Immature natural killer cell (primary cell): ENCODE data around the gene B3GALT4. TPM values are rescaled to one million over a fixed set of nuclear protein-coding genes. Genes with fewer than 3 reads are reported as not detected.

ENCODE experiments used
- DNase-seq, 3 donors: peaks; one replicate each; pipeline ENCODE4 v3.0.0; 2022; ENCODE audit warnings: mixed read lengths in 1 of 3
- H3K27ac Mint-ChIP-seq, 6 donors: one replicate each; pipeline ENCODE4 v1.8.0; 2020; ENCODE audit warnings: mixed read lengths in 6 of 6, mild to moderate bottlenecking in 5 of 6, inconsistent platforms in 4 of 6, moderate library complexity in 3 of 6
- H3K27me3 Mint-ChIP-seq, 3 donors: one replicate each; pipeline ENCODE4 v1.8.0; 2020 to 2021; ENCODE audit warnings: low read depth in 3 of 3, mild to moderate bottlenecking in 3 of 3, mixed read lengths in 3 of 3, moderate library complexity in 3 of 3, inconsistent platforms in 1 of 3
- H3K36me3 Mint-ChIP-seq, 3 donors: one replicate each; pipeline ENCODE4 v1.8.0; 2020; ENCODE audit warnings: mixed read lengths in 3 of 3, inconsistent platforms in 2 of 3, mild to moderate bottlenecking in 2 of 3
- H3K4me1 Mint-ChIP-seq, 2 donors: one replicate each; pipeline ENCODE4 v1.8.0; 2020; ENCODE audit warnings: inconsistent platforms in 2 of 2, mild to moderate bottlenecking in 2 of 2, mixed read lengths in 2 of 2, moderate library complexity in 1 of 2
- H3K4me3 Mint-ChIP-seq, 5 donors: one replicate each; pipeline ENCODE4 v1.8.0; 2020; ENCODE audit warnings: mild to moderate bottlenecking in 5 of 5, mixed read lengths in 5 of 5, inconsistent platforms in 3 of 5, moderate library complexity in 3 of 5
- H3K9me3 Mint-ChIP-seq, 6 donors: one replicate each; pipeline ENCODE4 v1.8.0; 2020; ENCODE audit warnings: mild to moderate bottlenecking in 6 of 6, mixed read lengths in 6 of 6, inconsistent platforms in 4 of 6, moderate library complexity in 3 of 6
- polyA plus RNA-seq, 3 donors: library from polyadenylated mRNA; unstranded; fragments of 300-500 nt; fragmentation: Illumina TruSeq; gene quantifications; one replicate each; pipeline ENCODE4 v1.2.3, GENCODE V29; 2021

The B3GALT4 gene
- 10 to 100 TPM; 38.6 to 55.0 (median 44.1) TPM for polyA plus RNA-seq

- H3K9me3 Mint-ChIP-seq = no peaks in the 10 kb centered on the region
- peaks cover 12 to 31% (median 16%) of the 10 kb centered on the region in 3 donors for H3K36me3 Mint-ChIP-seq
- DNase-seq = peak; percentile 78 to 80 (median 79)
- peak within 1 kb of the TSS; percentile 93 to 98 (median 96) for H3K27ac Mint-ChIP-seq
- peaks cover 2 to 11% (median 8%) of the 10 kb centered on the region in 3 donors for H3K27me3 Mint-ChIP-seq
- H3K4me3 Mint-ChIP-seq = peak within 1 kb of the TSS; percentile 89 to 93 (median 92)
- H3K4me1 Mint-ChIP-seq = peaks cover 57 to 68% of the 10 kb centered on the region in 2 donors
Observed at GRCh38 chr6:33276864-33277662, at the start of gene B3GALT4. TSS of gene B3GALT4 (plus strand) at chr6:33277123. CDS start at chr6:33277420, 297 bp downstream.

GRCh38 chr6:33235221-33235634 is 41.7 kb upstream of the B3GALT4 start:
- Mint-ChIP-seq H3K4me1 (no peaks in the 10 kb centered on the region), H3K27ac (no peak overlapping the region), H3K27me3 (peaks cover 5 to 16% (median 15%) of the 10 kb centered on the region in 3 donors)

GRCh38 chr6:33236328-33236727 is 40.6 kb upstream of the B3GALT4 start:
- Mint-ChIP-seq H3K36me3 (peaks cover 0 to 3% (median 0%) of the 10 kb centered on the region in 3 donors), H3K4me1 (no peaks in the 10 kb centered on the region), H3K27me3 (peaks cover 5 to 16% (median 14%) of the 10 kb centered on the region in 3 donors), H3K9me3 (no peaks in the 10 kb centered on the region), H3K27ac (no peak overlapping the region), H3K4me3 (no peak overlapping the region)
- DNase-seq = no peak

More at GRCh38 chr6:33235221-33235634, 41.7 kb upstream of the B3GALT4 start:
- H3K36me3 Mint-ChIP-seq = no peaks in the 10 kb centered on the region
- H3K9me3 Mint-ChIP-seq = no peaks in the 10 kb centered on the region
- H3K4me3 Mint-ChIP-seq = no peak overlapping the region
- DNase-seq = no peak

- Mint-ChIP-seq H3K27me3 (peaks cover 6 to 18% (median 14%) of the 10 kb centered on the region in 3 donors), H3K4me1 (no peaks in the 10 kb centered on the region), H3K36me3 (peaks cover 0 to 4% (median 0%) of the 10 kb centered on the region in 3 donors), H3K9me3 (no peaks in the 10 kb centered on the region), H3K27ac (no peak overlapping the region), H3K4me3 (no peak overlapping the region)
- no peak for DNase-seq
Observed at GRCh38 chr6:33236852-33237251, 40.1 kb upstream of the B3GALT4 start.

GRCh38 chr6:33237741-33238140 is 39.2 kb upstream of the B3GALT4 start:
- H3K4me3 Mint-ChIP-seq = no peak overlapping the region
- no peaks in the 10 kb centered on the region for H3K4me1 Mint-ChIP-seq
- no peaks in the 10 kb centered on the region for H3K9me3 Mint-ChIP-seq
- peaks cover 0 to 6% (median 0%) of the 10 kb centered on the region in 3 donors for H3K36me3 Mint-ChIP-seq
- H3K27me3 Mint-ChIP-seq = peaks cover 7 to 22% (median 13%) of the 10 kb centered on the region in 3 donors
- H3K27ac Mint-ChIP-seq = no peak overlapping the region
- no peak for DNase-seq

- H3K9me3 Mint-ChIP-seq = no peaks in the 10 kb centered on the region
- no peaks in the 10 kb centered on the region for H3K4me1 Mint-ChIP-seq
- no peak overlapping the region for H3K27ac Mint-ChIP-seq
- H3K4me3 Mint-ChIP-seq = no peak overlapping the region
- H3K36me3 Mint-ChIP-seq = peaks cover 0 to 6% (median 0%) of the 10 kb centered on the region in 3 donors
- H3K27me3 Mint-ChIP-seq = peaks cover 9 to 15% (median 12%) of the 10 kb centered on the region in 3 donors
- DNase-seq = no peak
Observed at GRCh38 chr6:33241968-33242367, 35.0 kb upstream of the B3GALT4 start.

GRCh38 chr6:33243476-33243875 is 33.4 kb upstream of the B3GALT4 start:
- Mint-ChIP-seq H3K4me3 (no peak overlapping the region), H3K27me3 (peaks cover 9 to 12% (median 11%) of the 10 kb centered on the region in 3 donors), H3K36me3 (peaks cover 0 to 6% (median 0%) of the 10 kb centered on the region in 3 donors), H3K4me1 (peaks cover 7 to 8% of the 10 kb centered on the region in 2 donors), H3K27ac (no peak overlapping the region), H3K9me3 (no peaks in the 10 kb centered on the region)
- DNase-seq = no peak

- no peaks in the 10 kb centered on the region for H3K9me3 Mint-ChIP-seq
- H3K4me1 Mint-ChIP-seq = peaks cover 39 to 41% of the 10 kb centered on the region in 2 donors
- peaks cover 5 to 11% (median 6%) of the 10 kb centered on the region in 3 donors for H3K36me3 Mint-ChIP-seq
- H3K27ac Mint-ChIP-seq = peak overlapping the region; percentile 93 to 96 (median 96)
- DNase-seq = peak; percentile 83 to 86 (median 86)
- peaks cover 3 to 5% (median 4%) of the 10 kb centered on the region in 3 donors for H3K27me3 Mint-ChIP-seq
- H3K4me3 Mint-ChIP-seq = peak overlapping the region; percentile 84 to 93 (median 91)
Observed at GRCh38 chr6:33247977-33248642, 28.8 kb upstream of the B3GALT4 start.

GRCh38 chr6:33248643-33248931 is 28.3 kb upstream of the B3GALT4 start:
- Mint-ChIP-seq H3K27ac (peak overlapping the region; percentile 93 to 96 (median 96)), H3K9me3 (no peaks in the 10 kb centered on the region), H3K36me3 (peaks cover 5 to 11% (median 6%) of the 10 kb centered on the region in 3 donors), H3K4me3 (peak overlapping the region; percentile 84 to 93 (median 91)), H3K27me3 (peaks cover 2 to 4% (median 3%) of the 10 kb centered on the region in 3 donors), H3K4me1 (peaks cover 39 to 41% of the 10 kb centered on the region in 2 donors)
- DNase-seq = no peak

GRCh38 chr6:33248932-33249731 is 27.8 kb upstream of the B3GALT4 start:
- peak overlapping the region; percentile 84 to 93 (median 91) for H3K4me3 Mint-ChIP-seq
- H3K27ac Mint-ChIP-seq = peak overlapping the region; percentile 93 to 96 (median 96)
- peaks cover 5 to 14% (median 6%) of the 10 kb centered on the region in 3 donors for H3K36me3 Mint-ChIP-seq
- H3K27me3 Mint-ChIP-seq = peaks cover 0 to 3% (median 2%) of the 10 kb centered on the region in 3 donors
- H3K9me3 Mint-ChIP-seq = no peaks in the 10 kb centered on the region
- peak; percentile 96 to 98 (median 97) for DNase-seq
- H3K4me1 Mint-ChIP-seq = peaks cover 39 to 41% of the 10 kb centered on the region in 2 donors

GRCh38 chr6:33249732-33250630 is 26.9 kb upstream of the B3GALT4 start:
- Mint-ChIP-seq H3K27ac (peak overlapping the region; percentile 93 to 96 (median 96)), H3K9me3 (no peaks in the 10 kb centered on the region), H3K4me3 (peak overlapping the region; percentile 84 to 93 (median 91)), H3K27me3 (peaks cover 0 to 3% (median 0%) of the 10 kb centered on the region in 3 donors), H3K36me3 (peaks cover 5 to 14% (median 6%) of the 10 kb centered on the region in 3 donors), H3K4me1 (peaks cover 39 to 41% of the 10 kb centered on the region in 2 donors)
- no peak for DNase-seq

- H3K4me1 Mint-ChIP-seq = peaks cover 39 to 41% of the 10 kb centered on the region in 2 donors
Observed at GRCh38 chr6:33250731-33251130, 26.2 kb upstream of the B3GALT4 start.

More at GRCh38 chr6:33250731-33251130, 26.2 kb upstream of the B3GALT4 start:
- peak overlapping the region in 4 of 6 donors; percentile 56 to 96 (median 95) for H3K27ac Mint-ChIP-seq
- H3K36me3 Mint-ChIP-seq = peaks cover 5 to 14% (median 6%) of the 10 kb centered on the region in 3 donors
- peaks cover 0 to 2% (median 0%) of the 10 kb centered on the region in 3 donors for H3K27me3 Mint-ChIP-seq
- no peak for DNase-seq
- peak overlapping the region in 4 of 5 donors; percentile 86 to 93 (median 92) for H3K4me3 Mint-ChIP-seq
- no peaks in the 10 kb centered on the region for H3K9me3 Mint-ChIP-seq
